ENCODE data around the gene KRT74. TPM values are rescaled to one million over a fixed set of nuclear protein-coding genes. Genes with fewer than 3 reads are reported as not detected.

KRT74 gene
- not detected in 2 replicates for total RNA-seq

GRCh38 chr12:52573743-52574142 is at the start of gene KRT74:
KRT74 (minus strand) TSS chr12:52573843; CDS start chr12:52573777, 66 bp downstream.

GRCh38 chr12:52618216-52618615 is 44.6 kb upstream of the KRT74 start, which contains the start of gene KRT73:
KRT73 (minus strand) TSS chr12:52618559; CDS start chr12:52618524, 35 bp downstream.

GRCh38 chr12:52600941-52601481 is 27.4 kb upstream of the KRT74 start, which contains the start of gene KRT72:
KRT72 (minus strand) TSS chr12:52601463; CDS start chr12:52601452, 11 bp downstream.

DNA sequence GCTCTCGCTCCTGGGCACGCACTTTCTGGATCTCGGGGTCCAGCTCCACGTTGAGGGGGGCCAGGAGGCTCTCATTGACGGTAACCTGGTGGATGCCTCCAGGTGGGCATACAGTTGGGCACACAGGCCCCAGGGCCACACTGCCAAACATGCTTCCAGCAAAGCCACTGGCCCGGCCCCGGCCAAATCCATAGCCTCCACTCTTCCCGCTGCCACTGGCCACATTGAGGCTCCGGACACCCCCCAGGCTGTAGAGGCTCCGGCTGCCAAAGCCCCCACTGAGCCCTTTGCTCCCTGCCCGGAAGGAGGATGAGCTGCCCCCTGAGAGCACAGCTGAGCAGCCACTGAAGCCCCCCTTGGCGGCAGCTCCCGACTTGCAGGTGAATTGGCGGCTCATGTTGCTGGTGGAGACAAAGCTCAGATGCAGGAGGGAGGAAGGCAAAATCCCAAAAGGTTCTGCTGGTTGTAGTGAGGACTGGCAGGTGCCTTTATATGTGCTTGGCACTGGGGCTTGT is 20.9 kb downstream of the KRT74 start, which contains the start of gene KRT71:
TSS of gene KRT71 (minus strand) at position 465 of the 515 bp plus-strand sequence. CDS start at position 397, 68 bp downstream.

DNA sequence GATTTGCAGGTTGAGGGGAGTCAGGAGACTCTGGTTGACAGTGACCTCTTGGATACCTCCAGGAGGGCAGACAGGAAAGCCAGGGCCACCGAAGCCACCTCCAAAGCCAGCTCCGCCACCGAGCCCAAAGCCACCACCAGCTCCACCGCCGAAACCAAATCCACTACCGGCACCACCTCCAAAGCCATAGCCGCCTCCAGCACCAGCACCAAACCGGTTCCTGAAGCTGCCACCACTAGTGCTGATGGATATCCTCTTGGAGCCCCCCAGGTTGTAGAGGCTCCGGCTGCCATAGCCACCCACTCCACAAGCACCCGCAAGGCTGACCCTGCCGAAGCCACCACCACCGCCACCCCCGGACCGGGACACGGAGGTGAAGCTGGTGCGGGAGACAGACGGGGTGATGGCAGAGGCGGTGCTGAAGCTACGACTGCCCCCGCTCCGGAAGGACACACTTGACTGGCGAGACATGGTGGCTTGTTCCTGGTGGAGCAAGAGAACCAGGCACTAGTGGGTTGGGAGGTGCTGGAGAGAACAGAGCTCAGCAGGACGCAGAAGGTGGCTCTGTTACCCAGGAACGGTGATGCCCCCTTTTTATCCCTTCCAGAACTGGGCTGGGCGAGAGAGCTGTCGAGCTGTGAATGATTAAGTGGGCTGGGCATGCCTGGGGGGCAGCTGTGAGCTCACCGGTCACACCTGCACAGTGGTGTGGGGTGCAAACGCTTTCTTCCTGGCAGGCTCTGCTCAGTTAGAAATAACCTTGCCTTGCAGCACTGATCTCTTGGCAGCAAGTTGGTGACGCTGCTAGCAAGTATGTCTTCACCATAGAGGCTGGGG is 53.6 kb downstream of the KRT74 start, which contains the start of gene KRT5:
TSS of gene KRT5 (minus strand) at position 569 of the 837 bp plus-strand sequence. CDS start at position 471, 98 bp downstream.

Other genes with a start within 250 kb of the KRT74 start
- not detected in 2 replicates for gene KRT85, start 206.4 kb downstream of the KRT74 start, total RNA-seq
- gene KRT84, start 188.2 kb downstream of the KRT74 start, total RNA-seq, result 0.09 TPM in 1 of 2 replicates, not detected in the other
- not detected in 2 replicates for gene KRT82, start 167.5 kb downstream of the KRT74 start, total RNA-seq
- gene KRT75, start 139.5 kb downstream of the KRT74 start, total RNA-seq, result not detected in 2 replicates
- gene KRT6B, start 121.7 kb downstream of the KRT74 start, total RNA-seq, result not detected in 2 replicates
- not detected in 2 replicates for gene KRT6C, start 100.0 kb downstream of the KRT74 start, total RNA-seq
- 0.17 and 1.4 TPM in 2 replicates for gene KRT6A, start 80.6 kb downstream of the KRT74 start, total RNA-seq
- 0.82 TPM in 1 of 2 replicates, not detected in the other for gene KRT5, start 53.4 kb downstream of the KRT74 start, total RNA-seq
- not detected in 2 replicates for gene KRT71, start 20.7 kb downstream of the KRT74 start, total RNA-seq
- gene KRT72, start 27.6 kb upstream of the KRT74 start, total RNA-seq, result not detected in 2 replicates
- gene KRT73, start 44.7 kb upstream of the KRT74 start, total RNA-seq, result not detected in 2 replicates
- gene KRT2, start 78.4 kb upstream of the KRT74 start, total RNA-seq, result not detected in 2 replicates
- not detected in 2 replicates for gene KRT1, start 106.6 kb upstream of the KRT74 start, total RNA-seq
- not detected in 2 replicates for gene KRT77, start 129.7 kb upstream of the KRT74 start, total RNA-seq
- not detected in 2 replicates for gene KRT76, start 203.5 kb upstream of the KRT74 start, total RNA-seq
- gene KRT3, start 222.3 kb upstream of the KRT74 start, total RNA-seq, result not detected in 2 replicates
- not detected in 2 replicates for gene KRT4, start 240.3 kb upstream of the KRT74 start, total RNA-seq